Fibroblast of skin of right quadriceps (primary cell): ENCODE data around the gene PPT2.

ENCODE experiments used
- DNase-seq: peaks from one replicate; pipeline ENCODE4 v3.0.0-alpha.2; 2013

The PPT2 gene

GRCh38 chr6:32152769-32153563 is 975 bp upstream of the PPT2 start:
- DNase-seq = peak; percentile 46

- DNase-seq = peak; percentile 62
These were observed 697 bp downstream of the PPT2 start for GRCh38 chr6:32154514-32155161.

- DNase-seq = no peak
These were observed 3.0 kb downstream of the PPT2 start for GRCh38 chr6:32156891-32157290.

GRCh38 chr6:32158052-32158451 is 4.1 kb downstream of the PPT2 start:
- no peak for DNase-seq

- DNase-seq = no peak
These were observed 9.8 kb downstream of the PPT2 start for GRCh38 chr6:32163559-32164258.

- DNase-seq = no peak
These were observed 10.4 kb downstream of the PPT2 start, which contains the start of gene EGFL8 for GRCh38 chr6:32164295-32164694. Gene EGFL8 (plus strand): TSS chr6:32164595. CDS start chr6:32166166, 1,571 bp downstream.

- no peak for DNase-seq
These were observed 12.6 kb downstream of the PPT2 start for GRCh38 chr6:32166411-32167061.

- DNase-seq = no peak
These were observed 13.3 kb downstream of the PPT2 start for GRCh38 chr6:32167154-32167760.

GRCh38 chr6:32167761-32168262 is 13.9 kb downstream of the PPT2 start:
- no peak for DNase-seq

- no peak for DNase-seq
These were observed 14.4 kb downstream of the PPT2 start for GRCh38 chr6:32168350-32168749.

GRCh38 chr6:32168807-32169591 is 15.1 kb downstream of the PPT2 start:
- peak; percentile 48 for DNase-seq

GRCh38 chr6:32170294-32170693 is 16.4 kb downstream of the PPT2 start:
- no peak for DNase-seq

- no peak for DNase-seq
These were observed 17.3 kb downstream of the PPT2 start for GRCh38 chr6:32171234-32171633.

- no peak for DNase-seq
These were observed 19.2 kb downstream of the PPT2 start for GRCh38 chr6:32173051-32173727.

- no peak for DNase-seq
These were observed 20.5 kb downstream of the PPT2 start for GRCh38 chr6:32174416-32174815.

- DNase-seq = no peak
These were observed 21.4 kb downstream of the PPT2 start for GRCh38 chr6:32175322-32175710.

- DNase-seq = peak; percentile 98
These were observed 22.0 kb downstream of the PPT2 start, which contains the start of gene AGPAT1 for GRCh38 chr6:32175711-32176475. Gene AGPAT1 (minus strand): TSS chr6:32176084. CDS start chr6:32171496, 4,588 bp downstream.

- DNase-seq = no peak
These were observed 22.7 kb downstream of the PPT2 start for GRCh38 chr6:32176476-32177182.

- DNase-seq = peak; percentile 61
These were observed 23.3 kb downstream of the PPT2 start for GRCh38 chr6:32177183-32177787.
